Caco-2 (cell line): ENCODE data around the gene SPDYE1. TPM values are rescaled to one million over a fixed set of nuclear protein-coding genes. Genes with fewer than 3 reads are reported as not detected.

ENCODE experiments used
- BruUV-seq: library from RNA; stranded (reverse); fragments of 400-500 nt; replicated peaks from 2 replicates; lab custom pipeline; 2021; lab: Mats Ljungman, UMichigan
- CTCF ChIA-PET: fragments of 300-600 bp; sonication (Branson Sonifier 250); formaldehyde crosslinking; loops from one replicate; lab custom pipeline; 2022; ENCODE audit warnings: antibody characterized with exemption; lab: Charles Lee
- POLR2A ChIA-PET: fragments of 300-600 bp; sonication (Branson Sonifier 250); formaldehyde crosslinking; loops from one replicate; lab custom pipeline; 2022; ENCODE audit warnings: antibody characterized with exemption; lab: Charles Lee
- DNase-seq, 2 experiments: peaks; one replicate each; pipeline versions ENCODE4 v3.0.0 to v3.0.0-alpha.2; 2020 to 2022
- H3K27me3 ChIP-seq: replicated peaks from 2 replicates; pipeline ENCODE4 v1.6.0; 2011; ENCODE audit warnings: low read length; ENCODE audit not compliant: control insufficient read depth, insufficient read depth
- H3K36me3 ChIP-seq: 2 replicates; pipeline ENCODE4 v1.5.1; 2011; ENCODE audit warnings: low read length; ENCODE audit not compliant: control insufficient read depth, insufficient read depth
- H3K4me1 ChIP-seq: fragments of 250-450 bp; sonication (Bioruptor Pico); 2 replicates; pipeline ENCODE4 v1.5.1; 2020; ENCODE audit warnings: mild to moderate bottlenecking
- H3K4me3 ChIP-seq: 2 replicates; pipeline ENCODE4 v1.5.1; 2011; ENCODE audit warnings: low read depth, mild to moderate bottlenecking, control low read depth, low read length
- H3K9me3 ChIP-seq: fragments of 250-450 bp; sonication (Bioruptor Pico); 2 replicates; pipeline ENCODE4 v1.5.1; 2020; ENCODE audit warnings: mild to moderate bottlenecking, moderate library complexity
- H3K27ac Mint-ChIP-seq: one replicate; pipeline ENCODE4 v1.8.0; 2022; ENCODE audit warnings: mixed read lengths; ENCODE audit not compliant: unreplicated experiment
- H3K27me3 Mint-ChIP-seq: one replicate; pipeline ENCODE4 v1.8.0; 2022; ENCODE audit warnings: mixed read lengths; ENCODE audit not compliant: insufficient read depth, unreplicated experiment
- H3K36me3 Mint-ChIP-seq: one replicate; pipeline ENCODE4 v1.8.0; 2022; ENCODE audit warnings: mild to moderate bottlenecking, mixed read lengths; ENCODE audit not compliant: insufficient read depth, unreplicated experiment
- H3K4me1 Mint-ChIP-seq: one replicate; pipeline ENCODE4 v1.8.0; 2022; ENCODE audit warnings: low read depth, mixed read lengths; ENCODE audit not compliant: unreplicated experiment
- H3K4me3 Mint-ChIP-seq: one replicate; pipeline ENCODE4 v1.8.0; 2022; ENCODE audit warnings: mild to moderate bottlenecking, moderate library complexity, mixed read lengths; ENCODE audit not compliant: unreplicated experiment
- H3K9me3 Mint-ChIP-seq: one replicate; pipeline ENCODE4 v1.8.0; 2022; ENCODE audit warnings: mixed read lengths; ENCODE audit not compliant: unreplicated experiment
- intact Hi-C: fragments of 100-400 bp; cut with micrococcal nuclease; formaldehyde crosslinking; loops from one replicate; pipeline ENCODE4 v1.10.0; 2022; ENCODE audit not compliant: unreplicated experiment
- total RNA-seq: library from RNA; stranded (reverse); gene quantifications from 2 replicates; pipeline ENCODE4 v1.2.3, GENCODE V29; 2022
- TF ChIP-seq, protein P1 (sequence below), 2 experiments: fragments of 200-600 bp in 1 of 2; IDR thresholded peaks; 1 replicate in 1 of 2; 2 replicates in 1 of 2; pipeline versions ENCODE4 v1.5.1 to v1.8.0; 2011 to 2022; ENCODE audit warnings: antibody characterized with exemption in 1 of 2, control low read depth in 1 of 2, inconsistent platforms in 1 of 2, low read depth in 1 of 2, low read length in 1 of 2, mild to moderate bottlenecking in 1 of 2, moderate library complexity in 1 of 2; ENCODE audit not compliant: insufficient read depth in 1 of 2, severe bottlenecking in 1 of 2, unreplicated experiment in 1 of 2

SPDYE1 gene
- total RNA-seq, 1 experiment from 2014 or later = not detected

DNA sequence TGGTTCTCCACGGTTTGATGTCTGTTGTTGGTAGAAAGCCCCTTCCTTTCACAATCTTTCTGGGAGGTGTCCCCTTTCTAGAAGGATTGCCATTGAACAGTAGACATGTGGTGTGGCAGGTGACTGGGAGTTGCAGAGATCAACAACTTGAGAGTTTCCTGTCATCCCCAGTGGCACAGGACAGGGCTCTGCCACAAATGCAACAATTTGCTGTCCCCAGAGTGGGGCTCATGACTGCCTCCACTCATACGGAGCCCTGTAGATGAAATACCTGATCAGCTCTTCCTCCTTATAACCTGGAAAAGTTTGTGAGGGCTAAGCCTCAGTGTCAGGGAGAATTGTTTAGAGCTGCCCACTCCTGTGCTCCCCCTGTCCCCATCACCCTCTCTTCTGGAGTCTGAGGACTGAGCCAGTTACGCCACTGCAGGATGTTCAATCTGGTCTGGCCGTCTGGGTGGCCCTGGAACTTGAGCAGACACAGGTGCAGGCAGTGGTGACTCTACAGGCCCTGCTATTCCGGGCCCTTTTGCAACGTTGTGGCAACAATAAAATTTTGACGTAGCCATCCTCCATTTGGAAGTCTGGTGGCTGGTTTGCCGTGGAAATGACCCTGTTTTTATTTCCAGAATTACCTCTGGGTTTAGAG lies 53.3 kb downstream of the SPDYE1 start:
- no peaks in the 10 kb centered on the region for H3K9me3 Mint-ChIP-seq
- intact Hi-C loops = no loop called here
- CTCF ChIA-PET = no interaction called here
- TF ChIP-seq, protein P1, sequence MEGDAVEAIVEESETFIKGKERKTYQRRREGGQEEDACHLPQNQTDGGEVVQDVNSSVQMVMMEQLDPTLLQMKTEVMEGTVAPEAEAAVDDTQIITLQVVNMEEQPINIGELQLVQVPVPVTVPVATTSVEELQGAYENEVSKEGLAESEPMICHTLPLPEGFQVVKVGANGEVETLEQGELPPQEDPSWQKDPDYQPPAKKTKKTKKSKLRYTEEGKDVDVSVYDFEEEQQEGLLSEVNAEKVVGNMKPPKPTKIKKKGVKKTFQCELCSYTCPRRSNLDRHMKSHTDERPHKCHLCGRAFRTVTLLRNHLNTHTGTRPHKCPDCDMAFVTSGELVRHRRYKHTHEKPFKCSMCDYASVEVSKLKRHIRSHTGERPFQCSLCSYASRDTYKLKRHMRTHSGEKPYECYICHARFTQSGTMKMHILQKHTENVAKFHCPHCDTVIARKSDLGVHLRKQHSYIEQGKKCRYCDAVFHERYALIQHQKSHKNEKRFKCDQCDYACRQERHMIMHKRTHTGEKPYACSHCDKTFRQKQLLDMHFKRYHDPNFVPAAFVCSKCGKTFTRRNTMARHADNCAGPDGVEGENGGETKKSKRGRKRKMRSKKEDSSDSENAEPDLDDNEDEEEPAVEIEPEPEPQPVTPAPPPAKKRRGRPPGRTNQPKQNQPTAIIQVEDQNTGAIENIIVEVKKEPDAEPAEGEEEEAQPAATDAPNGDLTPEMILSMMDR (IDR thresholded peaks at IDR 0.05; ENCODE audit: insufficient read depth in 1 of 2, low read depth in 1 of 2, low read length in 1 of 2, severe bottlenecking in 1 of 2, unreplicated experiment in 1 of 2) = no peak
- POLR2A ChIA-PET = no interaction called here
- H3K27me3 Mint-ChIP-seq = no peaks in the 10 kb centered on the region
- H3K4me3 ChIP-seq = no peak overlapping the region
- DNase-seq = no peak
- H3K9me3 ChIP-seq = no peaks in the 10 kb centered on the region
- no TSS peak for BruUV-seq
- no peak overlapping the region for H3K27ac Mint-ChIP-seq
- peaks cover 4% of the 10 kb centered on the region for H3K36me3 ChIP-seq
- H3K27me3 ChIP-seq = no peaks in the 10 kb centered on the region
- no peaks in the 10 kb centered on the region for H3K4me1 ChIP-seq
- H3K4me1 Mint-ChIP-seq = peaks cover 10% of the 10 kb centered on the region
- H3K36me3 Mint-ChIP-seq = peaks cover 56% of the 10 kb centered on the region
- H3K4me3 Mint-ChIP-seq = no peak overlapping the region

GRCh38 chr7:44051611-44052220 lies 54.0 kb downstream of the SPDYE1 start:
- Mint-ChIP-seq H3K4me1 (peaks cover 4% of the 10 kb centered on the region), H3K9me3 (no peaks in the 10 kb centered on the region), H3K27ac (no peak overlapping the region), H3K36me3 (peaks cover 55% of the 10 kb centered on the region), H3K27me3 (no peaks in the 10 kb centered on the region), H3K4me3 (no peak overlapping the region)
- H3K9me3 ChIP-seq = no peaks in the 10 kb centered on the region
- BruUV-seq = no TSS peak
- TF ChIP-seq, protein P1 (IDR thresholded peaks at IDR 0.05; ENCODE audit: insufficient read depth in 1 of 2, low read depth in 1 of 2, low read length in 1 of 2, severe bottlenecking in 1 of 2, unreplicated experiment in 1 of 2) = no peak
- intact Hi-C loops = no loop called here
- CTCF ChIA-PET = no interaction called here
- H3K27me3 ChIP-seq = no peaks in the 10 kb centered on the region
- no peak for DNase-seq
- H3K4me1 ChIP-seq = no peaks in the 10 kb centered on the region
- no peak overlapping the region for H3K4me3 ChIP-seq
- POLR2A ChIA-PET = no interaction called here
- peaks cover 2% of the 10 kb centered on the region for H3K36me3 ChIP-seq

DNA sequence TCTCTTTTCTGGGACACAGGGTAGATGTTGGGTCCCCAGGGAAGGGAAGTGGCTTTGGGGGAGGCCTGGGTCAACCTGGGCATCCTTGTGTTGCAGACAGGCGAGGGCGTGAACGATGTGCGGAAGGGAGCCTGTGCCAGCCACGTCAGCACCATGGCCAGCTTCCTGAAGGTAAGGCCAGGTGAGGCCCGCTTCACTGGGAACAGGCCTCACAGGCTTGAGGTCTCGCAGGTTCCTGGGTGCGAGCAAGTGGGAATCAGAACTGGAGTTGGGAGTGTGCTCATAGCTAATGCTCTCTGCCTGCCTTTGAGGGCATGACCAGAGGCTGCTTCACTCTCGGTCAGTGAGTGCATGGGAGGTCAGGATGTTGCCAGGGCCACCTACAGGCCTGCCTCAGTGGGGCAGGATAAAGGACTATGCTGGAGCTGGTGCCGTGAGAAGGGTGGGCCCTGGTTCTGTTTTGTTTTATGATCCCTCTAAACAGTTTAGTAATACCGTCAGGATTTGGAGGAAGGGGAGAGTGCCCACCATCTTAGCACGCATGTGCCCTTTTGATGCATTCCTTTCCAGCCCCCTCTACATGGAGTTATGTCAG lies 55.2 kb downstream of the SPDYE1 start:
- intact Hi-C loops = no loop called here
- no TSS peak for BruUV-seq
- Mint-ChIP-seq H3K4me3 (no peak overlapping the region), H3K9me3 (no peaks in the 10 kb centered on the region), H3K27ac (no peak overlapping the region), H3K27me3 (no peaks in the 10 kb centered on the region), H3K36me3 (peaks cover 62% of the 10 kb centered on the region), H3K4me1 (no peaks in the 10 kb centered on the region)
- H3K4me1 ChIP-seq = no peaks in the 10 kb centered on the region
- ChIA-PET POLR2A (interaction anchor here (0.6 kb wide), 1 partner anchor 89 kb away, joined by 3 read pairs; no protein-coding TSS in a partner anchor), CTCF (no interaction called here)
- H3K4me3 ChIP-seq = no peak overlapping the region
- TF ChIP-seq, protein P1 (IDR thresholded peaks at IDR 0.05; ENCODE audit: insufficient read depth in 1 of 2, low read depth in 1 of 2, low read length in 1 of 2, severe bottlenecking in 1 of 2, unreplicated experiment in 1 of 2) = no peak
- H3K36me3 ChIP-seq = peaks cover 1% of the 10 kb centered on the region
- H3K9me3 ChIP-seq = no peaks in the 10 kb centered on the region
- no peaks in the 10 kb centered on the region for H3K27me3 ChIP-seq
- peak in 1 of 2 experiments; percentile 14 for DNase-seq
